Central memory CD8-positive, alpha-beta T cell (primary cell): Measurements from ENCODE around the gene SNED1.

Experiments used
- ATAC-seq: fragments of 150-1000 bp; cut with Tn5 transposase; replicated peaks from 2 replicates; pipeline ENCODE4 v1.10.0; 2022; ENCODE audit warnings: mild to moderate bottlenecking, moderate FRiP score, moderate number of reproducible peaks; ENCODE audit not compliant: poor library complexity, severe bottlenecking; ENCODE audit errors: extremely low read depth
- DNase-seq, 2 donors: peaks; one replicate each; pipeline ENCODE4 v3.0.0; 2021; ENCODE audit warnings: low spot score in 2 of 2
- H3K27ac Mint-ChIP-seq: one replicate; pipeline ENCODE4 v1.8.0; 2022; ENCODE audit warnings: low read depth, mild to moderate bottlenecking, moderate library complexity, mixed read lengths
- H3K27me3 Mint-ChIP-seq: one replicate; pipeline ENCODE4 v1.8.0; 2022; ENCODE audit warnings: mixed read lengths
- H3K36me3 Mint-ChIP-seq: one replicate; pipeline ENCODE4 v1.8.0; 2022; ENCODE audit warnings: mild to moderate bottlenecking, moderate library complexity, mixed read lengths; ENCODE audit not compliant: insufficient read depth
- H3K4me1 Mint-ChIP-seq: one replicate; pipeline ENCODE4 v1.8.0; 2022; ENCODE audit warnings: mixed read lengths
- H3K4me3 Mint-ChIP-seq: one replicate; pipeline ENCODE4 v1.8.0; 2022; ENCODE audit warnings: mild to moderate bottlenecking, moderate library complexity, mixed read lengths
- H3K9me3 Mint-ChIP-seq: one replicate; pipeline ENCODE4 v1.8.0; 2022; ENCODE audit warnings: mixed read lengths

The SNED1 gene

DNA sequence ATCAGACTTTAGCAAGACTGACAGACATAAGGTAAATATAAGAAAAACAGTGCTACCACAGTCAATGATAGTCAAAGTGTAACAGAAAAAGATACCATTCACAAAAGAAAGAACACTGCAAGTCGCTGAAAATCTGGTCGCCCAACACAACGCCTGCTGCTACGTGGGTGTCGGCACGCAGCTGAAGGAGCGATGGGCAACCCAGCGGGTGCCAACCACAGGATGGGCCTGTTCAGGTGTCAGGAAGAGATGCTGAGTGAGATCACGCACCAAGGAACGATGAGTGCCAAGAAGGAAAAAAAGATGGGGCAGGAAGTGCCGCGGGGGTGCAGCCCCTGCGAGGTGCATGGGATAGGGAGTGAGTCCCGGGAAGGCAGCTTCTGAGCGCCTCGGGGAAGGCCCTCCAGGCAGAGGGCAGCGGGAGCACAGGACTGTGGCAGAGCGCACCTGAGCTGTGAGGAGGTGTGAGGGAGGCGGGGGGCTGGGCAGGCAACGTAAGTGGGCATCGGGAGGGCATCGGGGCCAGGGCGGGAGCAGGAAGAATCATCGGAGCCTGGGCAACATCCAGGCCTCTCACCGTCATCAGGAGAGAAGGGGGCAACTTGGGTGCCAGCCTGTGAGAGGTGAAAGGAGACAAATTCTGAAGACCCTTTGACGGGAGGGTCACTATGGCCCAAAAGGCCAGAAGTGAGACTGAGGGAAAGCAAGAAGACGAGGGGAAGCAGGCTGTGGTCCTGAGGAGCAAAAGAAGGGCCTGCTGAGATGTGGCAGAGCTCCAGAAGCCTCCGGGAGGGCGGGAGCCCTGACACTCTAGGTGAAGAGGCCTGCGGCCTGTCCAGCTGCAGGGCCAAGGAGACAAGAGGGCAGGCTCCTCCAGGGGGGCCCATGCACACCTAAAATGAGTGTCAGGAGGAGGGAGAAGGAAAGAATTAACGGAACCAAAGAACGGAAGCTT is 118.5 kb downstream of the SNED1 start:
- no peaks in the 10 kb centered on the region for H3K27me3 Mint-ChIP-seq
- peak overlapping the region; percentile 71 for H3K27ac Mint-ChIP-seq
- no peak overlapping the region for H3K4me3 Mint-ChIP-seq
- H3K4me1 Mint-ChIP-seq = peaks cover 20% of the 10 kb centered on the region
- no peak for ATAC-seq
- H3K36me3 Mint-ChIP-seq = peaks cover 16% of the 10 kb centered on the region
- no peaks in the 10 kb centered on the region for H3K9me3 Mint-ChIP-seq
- no peak for DNase-seq

DNA sequence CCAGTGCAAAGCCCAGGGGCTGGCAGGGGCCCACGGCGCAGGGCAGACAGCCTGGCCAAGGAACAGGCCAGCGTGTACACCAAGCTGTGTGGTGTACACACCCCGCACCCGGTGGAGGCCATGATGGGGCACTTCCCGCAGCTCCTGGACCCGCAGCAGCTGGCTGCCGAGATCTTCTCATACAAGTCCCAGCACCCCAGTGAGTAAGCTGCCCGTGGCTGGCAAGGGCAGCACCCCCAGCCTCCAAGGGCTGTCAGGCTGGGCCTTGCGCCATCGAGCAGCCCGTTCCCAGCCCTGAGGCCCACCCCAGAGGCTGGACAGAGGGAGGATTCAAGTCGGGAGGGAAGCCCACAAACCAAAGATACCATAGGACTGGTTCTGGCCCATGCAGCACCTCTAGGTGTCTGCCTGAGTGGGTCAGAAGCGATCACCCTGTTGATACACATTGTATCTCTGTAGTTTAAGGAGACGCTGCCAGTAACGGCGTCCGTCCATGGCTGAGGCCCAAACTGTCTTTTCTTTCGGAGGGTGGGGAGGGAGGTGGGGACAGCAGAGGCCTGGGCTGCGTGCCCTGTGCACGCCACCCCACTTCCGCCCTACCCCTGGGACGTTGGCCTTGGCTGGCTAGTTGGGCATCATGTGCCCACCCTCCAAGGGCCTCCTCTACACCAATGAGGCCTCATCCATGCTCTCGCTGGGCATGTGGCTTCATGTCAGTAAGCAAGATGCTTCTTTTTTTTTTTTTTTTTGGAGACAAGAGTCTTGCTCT is 120.5 kb downstream of the SNED1 start:
- Mint-ChIP-seq H3K9me3 (no peaks in the 10 kb centered on the region), H3K27me3 (no peaks in the 10 kb centered on the region), H3K27ac (no peak overlapping the region), H3K4me3 (no peak overlapping the region), H3K4me1 (peaks cover 10% of the 10 kb centered on the region), H3K36me3 (peaks cover 19% of the 10 kb centered on the region)
- DNase-seq = no peak
- ATAC-seq = no peak

DNA sequence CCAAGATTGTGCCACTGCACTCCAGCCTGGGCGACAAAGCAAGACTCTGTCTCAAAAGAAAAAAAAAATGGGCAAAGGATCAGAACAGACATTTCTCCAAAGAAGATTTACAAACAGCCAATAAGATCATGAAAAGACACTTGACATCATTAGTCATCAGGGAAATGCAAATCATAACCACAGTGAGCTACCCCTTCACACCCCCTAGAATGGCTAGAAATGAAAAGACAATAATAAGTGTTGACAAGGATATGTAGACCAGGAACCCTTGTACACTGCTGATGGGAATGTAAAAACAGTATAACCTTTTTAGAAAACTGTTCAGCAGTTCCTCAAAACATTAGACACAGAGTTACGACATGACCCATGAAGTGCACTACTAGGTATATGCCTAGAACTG is 122.0 kb downstream of the SNED1 start:
- Mint-ChIP-seq H3K4me3 (no peak overlapping the region), H3K27me3 (no peaks in the 10 kb centered on the region), H3K27ac (no peak overlapping the region), H3K4me1 (peaks cover 10% of the 10 kb centered on the region), H3K36me3 (peaks cover 15% of the 10 kb centered on the region), H3K9me3 (no peaks in the 10 kb centered on the region)
- ATAC-seq (no peak), DNase-seq (no peak)

DNA sequence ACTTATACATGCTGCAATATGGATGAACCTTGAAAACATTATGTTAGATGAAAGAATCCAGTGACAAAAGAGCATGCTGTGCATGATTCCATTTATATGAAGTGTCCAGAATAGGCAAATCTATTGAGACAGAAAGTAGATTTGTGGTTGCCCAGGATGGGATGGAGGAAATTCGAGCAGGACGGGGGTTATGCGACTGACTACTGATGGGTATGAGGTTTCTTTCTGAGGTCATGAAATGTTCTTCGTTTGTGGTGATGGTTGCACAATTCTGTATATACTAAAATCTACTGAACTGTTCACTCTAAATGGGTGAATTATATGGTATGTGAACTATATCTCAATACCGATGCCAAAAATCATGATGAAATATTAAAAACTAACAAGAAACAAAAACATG is 122.6 kb downstream of the SNED1 start:
- Mint-ChIP-seq H3K4me3 (no peak overlapping the region), H3K27me3 (no peaks in the 10 kb centered on the region), H3K9me3 (no peaks in the 10 kb centered on the region), H3K36me3 (peaks cover 12% of the 10 kb centered on the region), H3K27ac (no peak overlapping the region), H3K4me1 (peaks cover 10% of the 10 kb centered on the region)
- no peak for DNase-seq
- ATAC-seq = no peak

DNA sequence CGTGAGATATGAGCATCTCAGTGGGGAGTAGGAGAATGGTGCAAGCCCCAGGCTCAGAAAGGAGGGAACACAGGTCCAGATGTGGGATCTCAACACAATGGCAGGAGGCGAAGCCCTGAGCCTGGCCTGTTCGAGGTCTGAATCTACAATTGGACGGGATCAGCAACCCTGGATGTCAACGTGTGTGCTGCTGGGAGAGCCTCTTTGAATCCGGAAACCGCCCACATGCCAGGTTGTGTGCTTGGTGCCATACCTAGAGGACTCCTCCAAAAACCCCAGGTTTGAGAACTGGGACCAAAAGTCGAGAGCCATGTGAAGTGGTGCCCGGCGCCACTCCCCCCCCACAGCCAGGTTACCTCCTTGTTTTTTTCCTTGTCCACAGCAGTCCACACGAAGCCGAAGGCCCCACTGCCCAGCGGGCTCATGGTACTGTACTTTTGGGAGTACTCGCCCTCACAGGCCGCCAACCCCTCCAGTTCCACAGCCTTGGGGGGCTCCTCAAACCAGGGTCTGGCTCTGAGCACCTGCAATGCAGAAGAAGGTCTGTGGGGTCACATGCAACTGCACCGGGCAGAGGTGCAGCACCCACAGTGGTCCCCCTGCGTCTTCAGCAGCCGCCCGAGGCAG is 124.1 kb downstream of the SNED1 start:
- DNase-seq (no peak), ATAC-seq (no peak)
- H3K36me3 Mint-ChIP-seq = peaks cover 13% of the 10 kb centered on the region
- H3K27me3 Mint-ChIP-seq = no peaks in the 10 kb centered on the region
- H3K4me3 Mint-ChIP-seq = no peak overlapping the region
- no peak overlapping the region for H3K27ac Mint-ChIP-seq
- no peaks in the 10 kb centered on the region for H3K9me3 Mint-ChIP-seq
- peaks cover 10% of the 10 kb centered on the region for H3K4me1 Mint-ChIP-seq

DNA sequence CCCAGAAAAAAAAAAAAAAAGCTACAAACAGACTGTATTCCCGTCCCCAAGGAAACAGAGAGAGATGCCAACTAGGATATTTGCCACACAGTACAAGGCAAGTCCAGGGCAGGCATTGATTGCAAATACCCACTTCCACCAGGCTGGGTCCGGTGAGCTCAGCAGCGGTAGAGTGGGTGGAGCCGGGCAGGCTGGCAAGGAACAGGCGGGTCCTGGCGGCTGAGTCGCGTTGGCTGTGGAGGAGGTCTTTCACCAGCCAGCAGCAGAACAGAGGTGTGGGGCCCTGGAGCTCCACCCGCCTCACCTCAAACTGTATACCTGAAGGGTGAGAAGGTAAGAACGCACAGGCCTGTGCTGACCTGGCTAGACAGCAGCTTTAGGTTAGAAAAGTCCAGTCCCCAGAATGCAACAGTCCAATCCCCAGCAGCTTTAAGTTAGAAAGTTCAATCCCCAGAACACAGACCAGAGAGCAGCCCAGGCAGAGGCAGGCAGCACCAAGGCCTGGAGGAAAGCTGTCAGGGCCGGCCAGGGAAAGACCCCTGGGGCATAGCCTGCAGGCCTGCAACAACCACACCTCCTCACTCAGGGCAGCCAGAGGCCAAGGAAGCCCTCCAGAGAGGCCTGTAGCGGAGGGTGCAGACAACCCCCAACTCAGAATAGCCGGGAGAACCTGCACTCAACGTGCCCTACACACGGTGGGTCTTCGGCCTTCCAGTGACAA is 125.6 kb downstream of the SNED1 start:
- DNase-seq = no peak
- H3K36me3 Mint-ChIP-seq = peaks cover 15% of the 10 kb centered on the region
- ATAC-seq = peak; percentile 59
- no peak overlapping the region for H3K4me3 Mint-ChIP-seq
- H3K9me3 Mint-ChIP-seq = no peaks in the 10 kb centered on the region
- peak overlapping the region; percentile 13 for H3K27ac Mint-ChIP-seq
- peaks cover 18% of the 10 kb centered on the region for H3K4me1 Mint-ChIP-seq
- no peaks in the 10 kb centered on the region for H3K27me3 Mint-ChIP-seq

DNA sequence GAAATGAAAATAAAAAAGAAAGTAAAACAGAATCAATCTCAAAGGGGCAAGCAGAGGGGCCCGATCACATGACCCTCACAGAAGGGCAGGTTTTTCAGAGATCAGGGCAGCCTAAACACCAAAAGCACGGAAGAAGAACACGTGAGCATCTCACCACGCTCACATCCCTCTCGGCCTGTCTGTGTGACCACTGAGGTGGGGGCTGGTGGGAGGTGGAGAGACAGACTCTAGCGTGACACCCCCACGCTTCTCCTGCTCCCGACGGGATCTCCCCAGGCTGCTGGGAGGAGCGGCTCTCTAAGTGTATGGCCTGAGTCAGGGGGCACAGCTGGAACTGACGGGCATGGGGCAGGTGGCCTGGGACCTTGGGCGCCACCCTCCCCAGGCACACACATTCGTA is 127.2 kb downstream of the SNED1 start:
- Mint-ChIP-seq H3K9me3 (no peaks in the 10 kb centered on the region), H3K27ac (peak overlapping the region; percentile 25), H3K4me1 (peaks cover 20% of the 10 kb centered on the region), H3K36me3 (peaks cover 13% of the 10 kb centered on the region), H3K27me3 (no peaks in the 10 kb centered on the region), H3K4me3 (no peak overlapping the region)
- DNase-seq (no peak), ATAC-seq (no peak)

DNA sequence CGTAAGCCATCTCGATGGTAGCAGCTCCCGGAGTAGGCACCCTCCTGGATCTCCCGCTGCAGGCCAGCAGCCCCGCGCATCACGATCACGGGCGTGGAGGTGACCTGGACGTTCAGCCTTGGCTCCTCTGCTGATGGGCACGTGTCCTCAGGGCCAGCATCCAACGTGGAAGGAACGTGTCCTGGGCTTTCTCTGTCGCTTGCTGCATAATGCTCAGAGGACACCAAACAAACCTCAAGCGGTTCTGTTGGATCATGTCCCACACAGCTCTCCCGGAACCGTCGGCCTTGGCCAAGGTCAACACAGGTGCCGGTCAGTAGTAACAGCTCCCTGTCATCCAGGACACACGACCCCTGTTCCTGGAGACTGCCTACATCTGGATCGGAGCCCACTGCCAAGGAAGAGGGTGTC is 127.8 kb downstream of the SNED1 start:
- H3K9me3 Mint-ChIP-seq = no peaks in the 10 kb centered on the region
- H3K4me3 Mint-ChIP-seq = no peak overlapping the region
- ATAC-seq = no peak
- H3K4me1 Mint-ChIP-seq = peaks cover 20% of the 10 kb centered on the region
- no peaks in the 10 kb centered on the region for H3K27me3 Mint-ChIP-seq
- peaks cover 13% of the 10 kb centered on the region for H3K36me3 Mint-ChIP-seq
- no peak overlapping the region for H3K27ac Mint-ChIP-seq
- DNase-seq = no peak

DNA sequence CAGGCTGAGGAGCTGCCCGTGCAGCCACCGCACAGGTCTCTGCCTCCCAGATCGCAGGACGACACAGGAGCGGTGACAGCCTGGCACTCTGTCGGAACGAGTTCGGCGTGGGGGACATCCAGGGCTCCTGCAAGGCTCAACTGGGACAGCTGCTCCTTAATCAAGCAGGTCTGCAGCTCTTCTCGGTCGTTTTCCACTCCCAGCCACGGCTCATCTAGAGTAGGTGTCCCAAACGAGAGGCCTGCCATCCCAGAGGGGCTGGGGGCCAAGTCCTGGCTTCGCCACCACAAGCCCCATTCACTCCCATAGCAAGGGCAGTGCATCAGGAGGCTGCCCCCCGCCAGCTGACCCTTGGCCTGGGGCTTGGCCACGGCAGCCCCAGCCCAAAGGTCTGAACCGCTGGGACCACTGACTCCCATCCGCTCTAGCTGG is 128.4 kb downstream of the SNED1 start:
- H3K4me3 Mint-ChIP-seq = no peak overlapping the region
- peaks cover 20% of the 10 kb centered on the region for H3K4me1 Mint-ChIP-seq
- H3K27me3 Mint-ChIP-seq = no peaks in the 10 kb centered on the region
- peaks cover 12% of the 10 kb centered on the region for H3K36me3 Mint-ChIP-seq
- DNase-seq (no peak), ATAC-seq (no peak)
- peak overlapping the region; percentile 95 for H3K27ac Mint-ChIP-seq
- no peaks in the 10 kb centered on the region for H3K9me3 Mint-ChIP-seq

DNA sequence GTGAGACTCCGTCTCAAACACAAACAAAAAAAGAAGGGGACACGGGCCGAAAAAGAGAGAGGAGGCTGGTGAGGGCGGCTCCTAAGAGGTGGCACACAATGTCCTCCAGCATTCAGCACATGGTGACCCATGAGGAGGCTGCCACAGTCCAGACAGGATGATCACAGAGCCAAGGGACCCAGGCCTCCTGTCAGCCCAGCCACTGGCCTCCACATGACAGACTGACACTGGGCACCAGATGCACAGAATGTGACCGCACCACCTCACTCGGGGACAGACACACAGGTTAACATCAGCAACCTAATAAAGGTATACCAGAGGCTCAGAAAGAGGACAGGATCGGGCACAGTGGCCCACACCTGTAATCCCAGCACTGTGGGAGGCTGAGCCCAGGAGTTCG is 129.8 kb downstream of the SNED1 start:
- Mint-ChIP-seq H3K4me1 (peaks cover 20% of the 10 kb centered on the region), H3K4me3 (peak overlapping the region; percentile 41), H3K27me3 (no peaks in the 10 kb centered on the region), H3K9me3 (no peaks in the 10 kb centered on the region), H3K27ac (peak overlapping the region; percentile 95), H3K36me3 (peaks cover 8% of the 10 kb centered on the region)
- ATAC-seq (no peak), DNase-seq (no peak)

DNA sequence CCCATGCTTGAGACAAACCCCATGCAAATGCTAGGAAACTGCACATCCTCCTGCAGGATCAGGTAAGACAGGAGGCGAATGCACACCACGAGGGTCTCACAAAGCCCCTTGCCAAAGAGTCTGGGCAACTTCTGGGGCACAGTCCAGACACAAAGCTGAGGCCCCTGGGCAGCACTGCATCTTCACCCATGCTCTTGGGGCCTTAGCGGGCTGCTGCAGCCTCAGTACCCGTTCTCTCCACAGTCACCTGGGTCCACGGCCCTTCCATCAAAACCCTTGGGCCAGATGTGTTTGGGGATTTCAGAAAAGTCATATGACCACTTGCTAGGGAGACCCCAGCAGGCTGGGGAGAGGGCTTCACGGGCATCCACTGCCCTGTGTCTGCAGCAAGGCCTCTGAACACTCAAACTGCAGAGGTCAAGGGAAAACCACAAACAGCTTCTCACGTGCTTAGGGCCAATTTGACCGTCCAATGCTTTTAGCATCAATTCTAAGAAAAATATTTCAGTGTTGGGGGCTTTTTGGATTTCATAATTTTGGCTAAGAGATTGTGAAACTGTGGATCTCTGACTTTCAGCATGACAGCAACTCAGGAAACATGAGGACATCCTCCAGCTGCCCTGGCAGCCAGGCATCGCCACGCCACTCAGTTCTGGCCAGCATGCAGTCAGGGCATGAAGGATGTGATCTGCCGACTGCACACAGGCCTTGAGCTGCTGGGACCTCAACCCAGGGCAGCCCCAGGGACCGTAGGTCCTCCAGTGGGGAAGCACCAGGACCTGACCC is 130.9 kb downstream of the SNED1 start:
- H3K36me3 Mint-ChIP-seq = peaks cover 8% of the 10 kb centered on the region
- ATAC-seq (no peak), DNase-seq (no peak)
- H3K27ac Mint-ChIP-seq = no peak overlapping the region
- H3K27me3 Mint-ChIP-seq = no peaks in the 10 kb centered on the region
- no peak overlapping the region for H3K4me3 Mint-ChIP-seq
- H3K9me3 Mint-ChIP-seq = no peaks in the 10 kb centered on the region
- H3K4me1 Mint-ChIP-seq = peaks cover 20% of the 10 kb centered on the region
